ENCODE measurements around the gene KIAA1755. TPM values are rescaled to one million over a fixed set of nuclear protein-coding genes. Genes with fewer than 3 reads are reported as not detected.

Gene KIAA1755
- total and polyA plus RNA-seq, 8 donors: 1.2 to 9.4 (median 3.1) TPM; not detected in 1

DNA sequence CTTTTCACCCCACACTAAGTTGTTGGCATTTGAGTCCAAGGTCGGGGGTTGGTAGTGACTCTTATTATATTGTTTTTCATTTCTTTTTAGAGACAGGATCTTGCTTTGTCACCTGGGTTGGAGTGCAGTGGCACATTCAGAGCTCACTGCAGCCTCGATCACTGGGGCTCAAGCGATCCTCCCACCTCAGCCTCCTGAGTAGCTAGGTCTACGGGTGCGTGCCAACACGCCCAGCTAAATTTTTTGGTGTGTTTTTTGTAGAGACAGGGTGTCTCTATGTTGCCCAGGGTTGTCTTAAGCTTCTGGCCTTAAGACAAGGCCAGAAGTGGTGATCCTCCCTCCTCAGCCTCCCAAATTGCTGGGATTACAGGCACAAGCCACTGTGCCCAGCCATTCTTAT lies 70.4 kb downstream of the KIAA1755 start:
- H3K36me3 ChIP-seq: no peaks in the 10 kb centered on the region
- no peak overlapping the region for H3K27ac ChIP-seq
- H3K9me3 ChIP-seq: no peaks in the 10 kb centered on the region
- TF ChIP-seq POLR2AphosphoS5 (IDR thresholded peaks at IDR 0.05): no peak
- TF ChIP-seq EP300 (IDR thresholded peaks at IDR 0.05): no peak
- TF ChIP-seq, protein P1, sequence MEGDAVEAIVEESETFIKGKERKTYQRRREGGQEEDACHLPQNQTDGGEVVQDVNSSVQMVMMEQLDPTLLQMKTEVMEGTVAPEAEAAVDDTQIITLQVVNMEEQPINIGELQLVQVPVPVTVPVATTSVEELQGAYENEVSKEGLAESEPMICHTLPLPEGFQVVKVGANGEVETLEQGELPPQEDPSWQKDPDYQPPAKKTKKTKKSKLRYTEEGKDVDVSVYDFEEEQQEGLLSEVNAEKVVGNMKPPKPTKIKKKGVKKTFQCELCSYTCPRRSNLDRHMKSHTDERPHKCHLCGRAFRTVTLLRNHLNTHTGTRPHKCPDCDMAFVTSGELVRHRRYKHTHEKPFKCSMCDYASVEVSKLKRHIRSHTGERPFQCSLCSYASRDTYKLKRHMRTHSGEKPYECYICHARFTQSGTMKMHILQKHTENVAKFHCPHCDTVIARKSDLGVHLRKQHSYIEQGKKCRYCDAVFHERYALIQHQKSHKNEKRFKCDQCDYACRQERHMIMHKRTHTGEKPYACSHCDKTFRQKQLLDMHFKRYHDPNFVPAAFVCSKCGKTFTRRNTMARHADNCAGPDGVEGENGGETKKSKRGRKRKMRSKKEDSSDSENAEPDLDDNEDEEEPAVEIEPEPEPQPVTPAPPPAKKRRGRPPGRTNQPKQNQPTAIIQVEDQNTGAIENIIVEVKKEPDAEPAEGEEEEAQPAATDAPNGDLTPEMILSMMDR (IDR thresholded peaks at IDR 0.05): no peak
- TF ChIP-seq POLR2A (IDR thresholded peaks at IDR 0.05): no peak
- no peak for DNase-seq
- peaks cover 0 to 30% (median 4%) of the 10 kb centered on the region in 4 donors for H3K4me1 ChIP-seq
- H3K4me3 ChIP-seq: no peak overlapping the region
- intact Hi-C loops (cut with DNase I; ENCODE audit: low total_unique reads): no loop called here
- peaks cover 0 to 4% (median 0%) of the 10 kb centered on the region in 3 donors for H3K27me3 ChIP-seq
- 87 to 96% (median 93%) methylated on average over 6 of the region's 6 CpGs for WGBS, 5 donors

DNA sequence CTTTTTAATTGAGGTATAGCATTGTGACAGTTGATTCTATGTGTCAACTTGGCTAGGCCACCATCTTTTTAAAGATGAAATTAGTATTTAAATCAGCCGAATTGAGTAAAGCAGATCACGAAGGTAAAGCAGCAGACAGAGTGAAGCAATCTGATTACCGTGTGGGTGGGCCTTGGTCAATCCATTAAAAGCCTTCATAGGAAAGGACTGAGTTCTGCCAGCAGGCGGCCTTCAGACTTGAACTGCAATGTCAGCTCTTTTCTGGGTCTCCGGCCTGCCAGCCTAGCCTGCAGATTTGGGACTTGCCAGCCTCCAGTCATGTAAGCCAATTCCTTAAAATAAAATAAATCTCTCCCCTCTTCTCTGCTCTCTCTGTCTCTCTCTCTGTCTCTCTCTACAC lies 73.0 kb downstream of the KIAA1755 start:
- H3K36me3 ChIP-seq: no peaks in the 10 kb centered on the region
- TF ChIP-seq, protein P1 (IDR thresholded peaks at IDR 0.05): no peak
- TF ChIP-seq POLR2AphosphoS5 (IDR thresholded peaks at IDR 0.05): no peak
- TF ChIP-seq POLR2A (IDR thresholded peaks at IDR 0.05): no peak
- TF ChIP-seq EP300 (IDR thresholded peaks at IDR 0.05): no peak
- H3K4me1 ChIP-seq: peaks cover 0 to 26% (median 4%) of the 10 kb centered on the region in 4 donors
- no peak overlapping the region for H3K4me3 ChIP-seq
- peaks cover 0 to 10% (median 0%) of the 10 kb centered on the region in 3 donors for H3K27me3 ChIP-seq
- no peak for DNase-seq
- H3K27ac ChIP-seq: no peak overlapping the region
- 48 to 69% (median 54%) methylated on average over 5 of the region's 5 CpGs for WGBS, 5 donors
- intact Hi-C loops (cut with DNase I; ENCODE audit: low total_unique reads): no loop called here
- no peaks in the 10 kb centered on the region for H3K9me3 ChIP-seq

DNA sequence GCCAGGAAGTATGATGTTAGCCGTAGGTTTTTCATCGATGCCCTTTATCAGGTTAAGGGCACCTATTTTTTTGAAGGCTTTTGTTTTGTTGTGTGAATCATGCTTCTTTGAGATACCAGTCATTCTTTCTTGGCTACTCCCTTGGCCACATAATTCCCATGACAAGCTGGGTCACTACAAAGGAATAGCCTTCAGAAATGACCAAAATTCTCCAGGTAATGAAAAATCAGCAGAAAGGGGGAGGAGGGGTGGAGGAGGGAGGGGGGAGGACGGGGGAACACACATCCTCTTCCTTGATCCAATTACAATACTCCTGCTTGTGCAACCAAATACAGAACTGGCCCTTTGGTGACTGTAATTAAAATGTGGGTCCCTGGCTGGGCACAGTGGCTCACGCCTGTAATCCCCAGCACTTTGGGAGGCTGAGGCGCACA lies 73.7 kb downstream of the KIAA1755 start:
- no peak for DNase-seq
- Histone ChIP-seq H3K27me3 (peaks cover 0 to 10% (median 0%) of the 10 kb centered on the region in 3 donors), H3K4me3 (no peak overlapping the region), H3K4me1 (peaks cover 0 to 25% (median 4%) of the 10 kb centered on the region in 4 donors), H3K36me3 (no peaks in the 10 kb centered on the region), H3K9me3 (no peaks in the 10 kb centered on the region), H3K27ac (no peak overlapping the region)
- WGBS, 5 donors: 52 to 66% (median 59%) methylated on average over 5 of the region's 5 CpGs
- TF ChIP-seq POLR2A (IDR thresholded peaks at IDR 0.05): no peak
- TF ChIP-seq, protein P1 (IDR thresholded peaks at IDR 0.05): no peak
- no peak for TF ChIP-seq POLR2AphosphoS5 (IDR thresholded peaks at IDR 0.05)
- TF ChIP-seq EP300 (IDR thresholded peaks at IDR 0.05): no peak
- intact Hi-C loops (cut with DNase I; ENCODE audit: low total_unique reads): no loop called here

DNA sequence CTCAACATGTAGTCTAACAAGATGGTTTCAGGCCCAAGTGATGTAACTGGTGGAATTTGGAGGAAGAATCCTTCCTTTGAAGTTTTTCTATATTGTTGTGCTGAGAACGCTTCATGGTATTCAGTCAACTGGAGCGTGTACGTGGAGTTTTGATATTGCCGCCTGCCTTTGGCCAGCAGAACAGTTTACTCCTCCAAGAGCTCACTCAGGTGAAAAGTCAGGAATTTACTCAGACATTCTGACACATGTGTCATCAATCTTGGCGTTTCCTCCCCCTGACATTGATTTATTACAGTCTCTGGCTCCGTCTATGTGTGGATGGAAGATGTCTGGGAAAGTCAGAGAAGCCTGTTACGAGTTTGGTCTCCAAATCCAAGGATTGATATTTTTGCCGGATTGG lies 76.4 kb downstream of the KIAA1755 start:
- no peak overlapping the region for H3K4me3 ChIP-seq
- H3K27ac ChIP-seq: no peak overlapping the region
- H3K4me1 ChIP-seq: peaks cover 0 to 10% (median 0%) of the 10 kb centered on the region in 4 donors
- no peaks in the 10 kb centered on the region for H3K9me3 ChIP-seq
- H3K36me3 ChIP-seq: no peaks in the 10 kb centered on the region
- no peak for DNase-seq
- 40 to 55% (median 50%) methylated on average over 8 of the region's 8 CpGs for WGBS, 5 donors
- intact Hi-C loops (cut with DNase I; ENCODE audit: low total_unique reads): no loop called here
- TF ChIP-seq, protein P1 (IDR thresholded peaks at IDR 0.05): no peak
- TF ChIP-seq POLR2A (IDR thresholded peaks at IDR 0.05) (no peak), EP300 (IDR thresholded peaks at IDR 0.05) (no peak), POLR2AphosphoS5 (IDR thresholded peaks at IDR 0.05) (no peak)
- peaks cover 0 to 10% (median 0%) of the 10 kb centered on the region in 3 donors for H3K27me3 ChIP-seq
